Measurements from ENCODE around the gene FRMD4A. TPM values are rescaled to one million over a fixed set of nuclear protein-coding genes. Genes with fewer than 3 reads are reported as not detected.
A peak's percentile ranks its signal among the peaks of the same experiment; 100 is the strongest.
"Not testable (repeated sequence)": the region's sequence is repeated elsewhere in the genome, so short reads cannot be mapped to it uniquely, and the experiment has no call there.

Gene FRMD4A
- total RNA-seq, 2 experiments from 2014 or later: 0.82 to 0.94 TPM

GRCh38 chr10:13830385-13830784, 500.3 kb downstream of the FRMD4A start:
- no peak for DNase-seq
- CTCF ChIA-PET: no interaction called here
- POLR2A ChIA-PET: no interaction called here
- no peak overlapping the region for H3K27ac Mint-ChIP-seq
- H3K27me3 Mint-ChIP-seq (ENCODE audit: low read depth): peaks cover 11% of the 10 kb centered on the region
- H3K36me3 Mint-ChIP-seq (ENCODE audit: low read depth): no peaks in the 10 kb centered on the region
- no peak overlapping the region for H3K4me3 Mint-ChIP-seq
- peaks cover 6% of the 10 kb centered on the region for H3K4me1 Mint-ChIP-seq (ENCODE audit: low read depth)
- ATAC-seq: no peak
- H3K9me3 Mint-ChIP-seq (ENCODE audit: insufficient read depth): no peaks in the 10 kb centered on the region

DNA sequence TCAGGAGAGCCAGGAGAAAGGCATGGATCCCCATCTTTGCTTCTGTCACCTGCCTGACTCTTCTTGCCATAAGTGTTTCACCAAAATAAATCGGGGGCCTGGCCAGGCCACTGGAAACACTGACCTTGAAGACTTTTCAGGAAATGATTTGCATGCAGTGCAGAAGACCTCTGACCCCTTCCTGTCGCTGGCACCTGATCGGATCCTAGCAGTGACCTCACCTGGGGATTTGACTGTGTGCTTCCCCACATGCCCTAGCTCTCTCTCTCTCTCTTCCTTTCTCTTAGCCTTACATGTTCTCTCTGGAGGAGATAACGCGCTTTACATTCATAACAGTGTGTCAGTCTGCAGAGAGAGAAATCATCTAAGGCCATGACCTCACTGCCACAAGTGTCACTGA, 500.9 kb downstream of the FRMD4A start:
- Mint-ChIP-seq H3K4me1 (ENCODE audit: low read depth) (peaks cover 6% of the 10 kb centered on the region), H3K4me3 (no peak overlapping the region), H3K9me3 (ENCODE audit: insufficient read depth) (no peaks in the 10 kb centered on the region), H3K36me3 (ENCODE audit: low read depth) (no peaks in the 10 kb centered on the region), H3K27ac (no peak overlapping the region), H3K27me3 (ENCODE audit: low read depth) (peaks cover 11% of the 10 kb centered on the region)
- POLR2A ChIA-PET: no interaction called here
- CTCF ChIA-PET: no interaction called here
- DNase-seq (no peak), ATAC-seq (no peak)

DNA sequence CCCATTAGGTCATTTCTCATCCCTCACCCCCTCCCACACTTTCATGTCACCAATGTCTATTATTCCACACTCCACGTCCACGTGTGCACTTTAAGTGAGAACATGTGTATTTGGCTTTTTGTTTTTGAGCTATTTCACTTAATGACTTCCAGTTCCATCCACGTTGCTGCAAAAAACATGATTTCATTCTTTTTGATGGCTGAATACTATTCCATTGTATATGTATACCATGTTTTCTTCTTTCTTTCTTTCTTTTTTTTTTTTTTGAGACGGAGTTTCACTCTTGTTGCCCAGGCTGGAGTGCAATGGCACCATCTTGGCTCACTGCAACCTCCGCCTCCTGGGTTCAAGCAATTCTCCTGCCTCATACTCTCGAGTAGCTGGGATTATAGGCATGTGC, 502.4 kb downstream of the FRMD4A start:
- POLR2A ChIA-PET; H3K4me3 Mint-ChIP-seq; ATAC-seq; H3K4me1 Mint-ChIP-seq (ENCODE audit: low read depth); H3K9me3 Mint-ChIP-seq (ENCODE audit: insufficient read depth); H3K27me3 Mint-ChIP-seq (ENCODE audit: low read depth); H3K36me3 Mint-ChIP-seq (ENCODE audit: low read depth); H3K27ac Mint-ChIP-seq; CTCF ChIA-PET; DNase-seq: not testable (repeated sequence)

- no peak overlapping the region for H3K4me3 Mint-ChIP-seq
- no peak overlapping the region for H3K27ac Mint-ChIP-seq
- peaks cover 6% of the 10 kb centered on the region for H3K4me1 Mint-ChIP-seq (ENCODE audit: low read depth)
- no peaks in the 10 kb centered on the region for H3K36me3 Mint-ChIP-seq (ENCODE audit: low read depth)
- DNase-seq (no peak), ATAC-seq (no peak)
- CTCF ChIA-PET: no interaction called here
- POLR2A ChIA-PET: no interaction called here
- H3K9me3 Mint-ChIP-seq (ENCODE audit: insufficient read depth): no peaks in the 10 kb centered on the region
- H3K27me3 Mint-ChIP-seq (ENCODE audit: low read depth): peaks cover 8% of the 10 kb centered on the region
Observed at GRCh38 chr10:13827076-13827797, 503.5 kb downstream of the FRMD4A start.

GRCh38 chr10:13823709-13824405, 506.9 kb downstream of the FRMD4A start:
- ATAC-seq (no peak), DNase-seq (no peak)
- Mint-ChIP-seq H3K4me3 (no peak overlapping the region), H3K4me1 (ENCODE audit: low read depth) (peaks cover 16% of the 10 kb centered on the region), H3K27ac (no peak overlapping the region), H3K9me3 (ENCODE audit: insufficient read depth) (no peaks in the 10 kb centered on the region), H3K36me3 (ENCODE audit: low read depth) (no peaks in the 10 kb centered on the region), H3K27me3 (ENCODE audit: low read depth) (peaks cover 10% of the 10 kb centered on the region)
- CTCF ChIA-PET: no interaction called here
- POLR2A ChIA-PET: no interaction called here

DNA sequence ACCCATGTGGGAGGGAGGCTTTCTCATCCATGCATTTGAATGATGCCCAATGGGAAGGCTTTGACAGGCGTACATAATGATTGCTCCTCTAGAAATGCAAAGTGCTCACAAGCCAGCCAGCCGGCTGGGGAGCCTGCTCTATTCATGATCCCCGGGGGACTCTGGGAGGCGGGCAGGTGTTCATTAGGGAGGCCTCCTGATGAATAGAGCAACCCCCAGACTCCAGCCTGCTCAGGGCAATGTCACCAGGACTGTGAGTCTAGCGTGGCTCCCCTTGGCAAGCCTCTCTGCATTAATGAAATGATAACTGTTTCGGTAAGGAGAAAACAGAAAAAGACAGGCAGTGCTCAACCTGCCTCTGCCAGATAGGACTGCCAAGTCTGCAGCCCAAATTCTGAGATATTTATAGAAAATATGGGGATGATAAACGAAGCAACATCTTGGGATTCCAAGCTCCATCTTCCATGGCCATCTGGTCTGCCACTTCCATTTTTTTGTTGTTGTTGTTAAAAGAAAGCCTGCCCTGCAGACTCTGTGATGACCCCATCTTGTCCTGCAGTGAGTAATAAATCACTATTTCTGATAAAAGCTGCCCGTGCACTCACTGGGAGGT, 507.5 kb downstream of the FRMD4A start:
- H3K4me1 Mint-ChIP-seq (ENCODE audit: low read depth): peaks cover 16% of the 10 kb centered on the region
- H3K27ac Mint-ChIP-seq: no peak overlapping the region
- ChIA-PET POLR2A (no interaction called here), CTCF (interaction anchor here (0.9 kb wide), 1 partner anchor 36 kb away, joined by 3 read pairs; no protein-coding TSS in a partner anchor)
- H3K36me3 Mint-ChIP-seq (ENCODE audit: low read depth): no peaks in the 10 kb centered on the region
- H3K4me3 Mint-ChIP-seq: no peak overlapping the region
- DNase-seq: no peak
- no peak for ATAC-seq
- H3K27me3 Mint-ChIP-seq (ENCODE audit: low read depth): peaks cover 10% of the 10 kb centered on the region
- no peaks in the 10 kb centered on the region for H3K9me3 Mint-ChIP-seq (ENCODE audit: insufficient read depth)

GRCh38 chr10:13822490-13822889, 508.2 kb downstream of the FRMD4A start:
- Mint-ChIP-seq H3K36me3 (ENCODE audit: low read depth) (no peaks in the 10 kb centered on the region), H3K9me3 (ENCODE audit: insufficient read depth) (no peaks in the 10 kb centered on the region), H3K4me3 (no peak overlapping the region), H3K27me3 (ENCODE audit: low read depth) (peaks cover 10% of the 10 kb centered on the region), H3K4me1 (ENCODE audit: low read depth) (peaks cover 16% of the 10 kb centered on the region), H3K27ac (no peak overlapping the region)
- no peak for DNase-seq
- no peak for ATAC-seq
- POLR2A ChIA-PET: no interaction called here
- CTCF ChIA-PET: interaction anchor here (0.9 kb wide), 1 partner anchor 36 kb away, joined by 3 read pairs; no protein-coding TSS in a partner anchor

DNA sequence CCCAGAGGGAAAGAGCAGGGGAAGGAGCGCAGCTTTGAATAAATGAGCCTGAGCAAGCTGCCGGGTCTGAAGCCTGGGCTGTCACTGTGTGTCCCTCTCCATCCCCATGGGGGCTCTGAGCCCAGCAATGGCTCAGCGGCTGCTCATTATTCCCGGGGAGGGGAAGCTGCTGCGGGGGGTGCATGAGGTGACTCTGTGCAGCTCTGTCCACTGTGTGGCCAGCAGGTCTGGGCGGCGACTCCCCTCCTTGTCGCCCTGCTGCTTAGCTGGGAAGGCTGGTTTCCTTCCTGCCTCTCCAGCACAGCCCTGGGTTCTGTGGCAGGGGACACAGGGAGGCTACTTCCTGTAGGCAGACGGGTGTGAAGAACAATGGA, 509.8 kb downstream of the FRMD4A start:
- Mint-ChIP-seq H3K9me3 (ENCODE audit: insufficient read depth) (no peaks in the 10 kb centered on the region), H3K36me3 (ENCODE audit: low read depth) (no peaks in the 10 kb centered on the region), H3K27ac (no peak overlapping the region), H3K27me3 (ENCODE audit: low read depth) (peaks cover 4% of the 10 kb centered on the region), H3K4me1 (ENCODE audit: low read depth) (peaks cover 16% of the 10 kb centered on the region), H3K4me3 (no peak overlapping the region)
- ATAC-seq: no peak
- ChIA-PET POLR2A (no interaction called here), CTCF (interaction anchor here (1.2 kb wide), 1 partner anchor 48 kb away, joined by 3 read pairs; no protein-coding TSS in a partner anchor)
- DNase-seq: no peak

- no peaks in the 10 kb centered on the region for H3K9me3 Mint-ChIP-seq (ENCODE audit: insufficient read depth)
- H3K27me3 Mint-ChIP-seq (ENCODE audit: low read depth): peaks cover 2% of the 10 kb centered on the region
- DNase-seq (peak; percentile 30), ATAC-seq (peak; percentile 60)
- peaks cover 16% of the 10 kb centered on the region for H3K4me1 Mint-ChIP-seq (ENCODE audit: low read depth)
- no peak overlapping the region for H3K27ac Mint-ChIP-seq
- no peak overlapping the region for H3K4me3 Mint-ChIP-seq
- no peaks in the 10 kb centered on the region for H3K36me3 Mint-ChIP-seq (ENCODE audit: low read depth)
- ChIA-PET POLR2A (interaction anchor here (0.6 kb wide), 1 partner anchor 16 kb away, joined by 3 read pairs; no protein-coding TSS in a partner anchor), CTCF (interaction anchor here (1.2 kb wide), 1 partner anchor 47 kb away, joined by 3 read pairs; no protein-coding TSS in a partner anchor)
Observed at GRCh38 chr10:13820119-13820963, 510.4 kb downstream of the FRMD4A start.

DNA sequence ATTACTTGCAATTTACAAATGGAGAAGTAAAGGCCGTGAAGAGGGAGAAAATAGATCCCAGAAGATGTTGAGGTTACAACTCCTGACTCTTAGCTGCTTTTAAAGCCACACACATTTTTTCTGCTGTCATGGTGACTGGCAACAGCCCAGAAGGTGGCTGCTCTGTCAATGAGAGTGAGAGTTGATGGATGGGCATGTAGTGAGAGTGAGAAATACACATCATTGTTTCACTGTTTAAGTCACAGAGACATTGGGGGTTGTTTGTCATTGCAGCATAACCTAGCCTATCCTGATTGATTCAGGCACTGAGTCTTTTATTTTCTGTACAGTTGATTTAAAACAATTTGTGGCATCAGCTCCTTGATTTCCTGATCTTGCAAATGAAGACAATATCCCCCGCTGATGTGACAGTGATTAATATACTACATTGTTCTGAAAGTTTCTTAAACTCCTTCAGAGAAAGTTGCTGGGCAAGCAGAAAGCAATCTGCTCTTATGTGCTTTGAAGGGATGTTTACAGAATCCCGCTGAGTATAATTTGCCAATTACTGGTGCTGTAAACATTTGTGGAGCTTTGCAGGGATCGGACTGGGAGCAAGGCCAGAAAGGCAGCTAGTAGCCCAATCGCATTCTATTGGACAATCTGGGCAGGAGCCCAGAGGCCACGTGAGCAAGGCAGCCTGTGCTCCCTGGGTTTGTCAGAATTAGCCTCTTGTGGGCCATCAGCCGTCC, 514.4 kb downstream of the FRMD4A start:
- H3K4me3 Mint-ChIP-seq: no peak overlapping the region
- H3K4me1 Mint-ChIP-seq (ENCODE audit: low read depth): peaks cover 16% of the 10 kb centered on the region
- no peaks in the 10 kb centered on the region for H3K36me3 Mint-ChIP-seq (ENCODE audit: low read depth)
- peaks cover 2% of the 10 kb centered on the region for H3K27me3 Mint-ChIP-seq (ENCODE audit: low read depth)
- DNase-seq: no peak
- no peak overlapping the region for H3K27ac Mint-ChIP-seq
- POLR2A ChIA-PET: no interaction called here
- H3K9me3 Mint-ChIP-seq (ENCODE audit: insufficient read depth): no peaks in the 10 kb centered on the region
- CTCF ChIA-PET: no interaction called here
- ATAC-seq: no peak

DNA sequence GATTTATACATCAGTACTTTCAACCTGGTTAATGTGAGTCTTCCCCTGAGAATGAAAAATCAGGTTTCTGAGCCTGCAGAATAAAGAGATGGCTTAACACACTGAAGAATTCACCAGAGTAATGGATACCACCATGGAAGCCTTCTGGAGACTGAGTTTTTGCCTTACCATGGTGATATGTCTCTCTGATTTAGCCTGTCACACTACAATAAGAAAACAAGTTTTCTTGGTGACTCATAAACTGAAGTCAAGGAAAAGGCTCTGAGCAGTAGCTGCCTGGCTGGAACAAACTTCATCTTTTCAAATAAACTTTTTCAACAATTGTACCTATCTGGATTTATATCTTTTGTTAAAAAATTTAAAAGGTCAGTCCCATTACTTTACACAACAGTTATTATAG, 515.0 kb downstream of the FRMD4A start:
- Mint-ChIP-seq H3K4me3 (no peak overlapping the region), H3K36me3 (ENCODE audit: low read depth) (no peaks in the 10 kb centered on the region), H3K27ac (no peak overlapping the region), H3K4me1 (ENCODE audit: low read depth) (peaks cover 11% of the 10 kb centered on the region), H3K9me3 (ENCODE audit: insufficient read depth) (no peaks in the 10 kb centered on the region), H3K27me3 (ENCODE audit: low read depth) (peaks cover 2% of the 10 kb centered on the region)
- POLR2A ChIA-PET: no interaction called here
- CTCF ChIA-PET: no interaction called here
- DNase-seq: no peak
- ATAC-seq: no peak

Measured in activated CD8-positive, alpha-beta T cell treated with anti-CD3 and anti-CD28 coated beads, Interleukin-2, amount 10 ng/mL, durations not matched to agents 7 days and 5 days (primary cell).